ENCODE results near the gene XRCC4. TPM values are rescaled to one million over a fixed set of nuclear protein-coding genes. Genes with fewer than 3 reads are reported as not detected.

The XRCC4 gene
- total RNA-seq, 1 donor from 2014 or later, result 45.6 TPM

GRCh38 chr5:83393504-83393866, 316.1 kb downstream of the XRCC4 start:
- Histone ChIP-seq H3K4me2 (no peak overlapping the region), H3F3A (ENCODE audit: low read depth) (no peaks in the 10 kb centered on the region), H3K79me2 (ENCODE audit: low read depth) (no peaks in the 10 kb centered on the region), H2AFZ (replicated peaks) (no peak overlapping the region), H3K36me3 (no peaks in the 10 kb centered on the region), H3K9me3 (ENCODE audit: low read depth) (no peaks in the 10 kb centered on the region), H4K20me1 (ENCODE audit: low read depth) (no peaks in the 10 kb centered on the region), H3K27me3 (no peaks in the 10 kb centered on the region), H3K4me1 (no peaks in the 10 kb centered on the region), H3K4me3 (no peak overlapping the region), H3K27ac (no peak overlapping the region), H3K9ac (no peak overlapping the region)
- no peak overlapping the region for H3K4me3 Mint-ChIP-seq
- no peak for TF ChIP-seq EZH2phosphoT487 (IDR thresholded peaks at IDR 0.05)
- TF ChIP-seq, protein P1, sequence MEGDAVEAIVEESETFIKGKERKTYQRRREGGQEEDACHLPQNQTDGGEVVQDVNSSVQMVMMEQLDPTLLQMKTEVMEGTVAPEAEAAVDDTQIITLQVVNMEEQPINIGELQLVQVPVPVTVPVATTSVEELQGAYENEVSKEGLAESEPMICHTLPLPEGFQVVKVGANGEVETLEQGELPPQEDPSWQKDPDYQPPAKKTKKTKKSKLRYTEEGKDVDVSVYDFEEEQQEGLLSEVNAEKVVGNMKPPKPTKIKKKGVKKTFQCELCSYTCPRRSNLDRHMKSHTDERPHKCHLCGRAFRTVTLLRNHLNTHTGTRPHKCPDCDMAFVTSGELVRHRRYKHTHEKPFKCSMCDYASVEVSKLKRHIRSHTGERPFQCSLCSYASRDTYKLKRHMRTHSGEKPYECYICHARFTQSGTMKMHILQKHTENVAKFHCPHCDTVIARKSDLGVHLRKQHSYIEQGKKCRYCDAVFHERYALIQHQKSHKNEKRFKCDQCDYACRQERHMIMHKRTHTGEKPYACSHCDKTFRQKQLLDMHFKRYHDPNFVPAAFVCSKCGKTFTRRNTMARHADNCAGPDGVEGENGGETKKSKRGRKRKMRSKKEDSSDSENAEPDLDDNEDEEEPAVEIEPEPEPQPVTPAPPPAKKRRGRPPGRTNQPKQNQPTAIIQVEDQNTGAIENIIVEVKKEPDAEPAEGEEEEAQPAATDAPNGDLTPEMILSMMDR (IDR thresholded peaks at IDR 0.05), result no peak
- no peak for TF ChIP-seq EZH2 (IDR thresholded peaks at IDR 0.05)
- no peaks in the 10 kb centered on the region for H3K9me3 Mint-ChIP-seq
- H3K36me3 Mint-ChIP-seq, result no peaks in the 10 kb centered on the region
- no peak overlapping the region for H3K27ac Mint-ChIP-seq
- no peaks in the 10 kb centered on the region for H3K27me3 Mint-ChIP-seq (ENCODE audit: insufficient read depth, low read depth)
- DNase-seq (ENCODE audit: low spot score), result no peak
- peaks cover 3% of the 10 kb centered on the region for H3K4me1 Mint-ChIP-seq

- DNase-seq (ENCODE audit: low spot score), result no peak
- H3K9me3 Mint-ChIP-seq, result no peaks in the 10 kb centered on the region
- no peak overlapping the region for H3K27ac Mint-ChIP-seq
- Histone ChIP-seq H3K4me1 (no peaks in the 10 kb centered on the region), H3K27me3 (no peaks in the 10 kb centered on the region), H3K4me3 (no peak overlapping the region), H3K27ac (no peak overlapping the region), H3K79me2 (ENCODE audit: low read depth) (no peaks in the 10 kb centered on the region), H3K36me3 (no peaks in the 10 kb centered on the region), H4K20me1 (ENCODE audit: low read depth) (no peaks in the 10 kb centered on the region), H3K9me3 (ENCODE audit: low read depth) (no peaks in the 10 kb centered on the region), H3F3A (ENCODE audit: low read depth) (no peaks in the 10 kb centered on the region), H3K9ac (no peak overlapping the region), H2AFZ (replicated peaks) (no peak overlapping the region), H3K4me2 (no peak overlapping the region)
- H3K36me3 Mint-ChIP-seq, result no peaks in the 10 kb centered on the region
- H3K4me1 Mint-ChIP-seq, result peaks cover 3% of the 10 kb centered on the region
- no peak overlapping the region for H3K4me3 Mint-ChIP-seq
- no peaks in the 10 kb centered on the region for H3K27me3 Mint-ChIP-seq (ENCODE audit: insufficient read depth, low read depth)
- TF ChIP-seq, protein P1 (IDR thresholded peaks at IDR 0.05), result no peak
- no peak for TF ChIP-seq EZH2 (IDR thresholded peaks at IDR 0.05)
- TF ChIP-seq EZH2phosphoT487 (IDR thresholded peaks at IDR 0.05), result no peak
These were observed 316.8 kb downstream of the XRCC4 start for GRCh38 chr5:83394190-83394589.

DNA sequence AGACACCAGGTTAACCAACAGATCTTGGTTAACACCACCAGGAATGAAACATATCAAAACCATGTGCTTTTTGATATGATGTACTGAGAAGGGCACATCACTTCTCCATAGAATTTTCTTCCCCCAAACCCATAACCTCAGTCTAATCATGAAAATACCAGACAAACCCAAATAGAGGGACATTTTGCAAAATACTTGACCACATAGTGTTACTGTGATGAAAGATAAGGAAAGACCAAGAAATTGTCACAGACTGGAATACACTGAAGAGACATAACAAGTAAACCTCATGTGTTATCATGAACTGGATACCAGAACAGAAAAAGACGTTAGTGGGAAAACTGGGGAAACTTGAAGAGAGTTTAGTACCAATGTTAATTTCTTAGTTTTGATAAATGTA, 319.3 kb downstream of the XRCC4 start:
- no peaks in the 10 kb centered on the region for H3K36me3 ChIP-seq
- no peaks in the 10 kb centered on the region for H4K20me1 ChIP-seq (ENCODE audit: low read depth)
- H3K79me2 ChIP-seq (ENCODE audit: low read depth), result no peaks in the 10 kb centered on the region
- H3K9me3 ChIP-seq (ENCODE audit: low read depth), result no peaks in the 10 kb centered on the region
- no peak overlapping the region for H3K9ac ChIP-seq
- H3K27me3 ChIP-seq, result no peaks in the 10 kb centered on the region
- no peak for TF ChIP-seq EZH2phosphoT487 (IDR thresholded peaks at IDR 0.05)
- TF ChIP-seq, protein P1 (IDR thresholded peaks at IDR 0.05), result no peak
- TF ChIP-seq EZH2 (IDR thresholded peaks at IDR 0.05), result no peak
- Mint-ChIP-seq H3K36me3 (no peaks in the 10 kb centered on the region), H3K4me3 (no peak overlapping the region), H3K27me3 (ENCODE audit: insufficient read depth, low read depth) (no peaks in the 10 kb centered on the region), H3K9me3 (no peaks in the 10 kb centered on the region), H3K4me1 (peaks cover 10% of the 10 kb centered on the region), H3K27ac (no peak overlapping the region)
- H3K4me1 ChIP-seq, result peaks cover 6% of the 10 kb centered on the region
- no peak overlapping the region for H2AFZ ChIP-seq (replicated peaks)
- no peaks in the 10 kb centered on the region for H3F3A ChIP-seq (ENCODE audit: low read depth)
- H3K4me2 ChIP-seq, result no peak overlapping the region
- H3K4me3 ChIP-seq, result no peak overlapping the region
- H3K27ac ChIP-seq, result no peak overlapping the region
- DNase-seq (ENCODE audit: low spot score), result no peak

Measured in neural progenitor cell (in vitro differentiated cells).